HG03039 (cell line): Measurements from ENCODE around the gene L1TD1.
"Not testable (repeated sequence)": the region's sequence is repeated elsewhere in the genome, so short reads cannot be mapped to it uniquely, and the experiment has no call there.

Source experiments
- ATAC-seq: cut with Tn5 transposase; IDR thresholded peaks from one replicate; pipeline ENCODE4 v1.9.1; 2021; ENCODE audit warnings: mild to moderate bottlenecking, moderate library complexity; ENCODE audit not compliant: unreplicated experiment

The L1TD1 gene, protein sequence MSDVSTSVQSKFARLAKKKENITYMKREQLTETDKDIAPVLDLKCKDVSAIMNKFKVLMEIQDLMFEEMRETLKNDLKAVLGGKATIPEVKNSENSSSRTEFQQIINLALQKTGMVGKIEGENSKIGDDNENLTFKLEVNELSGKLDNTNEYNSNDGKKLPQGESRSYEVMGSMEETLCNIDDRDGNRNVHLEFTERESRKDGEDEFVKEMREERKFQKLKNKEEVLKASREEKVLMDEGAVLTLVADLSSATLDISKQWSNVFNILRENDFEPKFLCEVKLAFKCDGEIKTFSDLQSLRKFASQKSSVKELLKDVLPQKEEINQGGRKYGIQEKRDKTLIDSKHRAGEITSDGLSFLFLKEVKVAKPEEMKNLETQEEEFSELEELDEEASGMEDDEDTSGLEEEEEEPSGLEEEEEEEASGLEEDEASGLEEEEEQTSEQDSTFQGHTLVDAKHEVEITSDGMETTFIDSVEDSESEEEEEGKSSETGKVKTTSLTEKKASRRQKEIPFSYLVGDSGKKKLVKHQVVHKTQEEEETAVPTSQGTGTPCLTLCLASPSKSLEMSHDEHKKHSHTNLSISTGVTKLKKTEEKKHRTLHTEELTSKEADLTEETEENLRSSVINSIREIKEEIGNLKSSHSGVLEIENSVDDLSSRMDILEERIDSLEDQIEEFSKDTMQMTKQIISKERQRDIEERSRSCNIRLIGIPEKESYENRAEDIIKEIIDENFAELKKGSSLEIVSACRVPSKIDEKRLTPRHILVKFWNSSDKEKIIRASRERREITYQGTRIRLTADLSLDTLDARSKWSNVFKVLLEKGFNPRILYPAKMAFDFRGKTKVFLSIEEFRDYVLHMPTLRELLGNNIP

DNA sequence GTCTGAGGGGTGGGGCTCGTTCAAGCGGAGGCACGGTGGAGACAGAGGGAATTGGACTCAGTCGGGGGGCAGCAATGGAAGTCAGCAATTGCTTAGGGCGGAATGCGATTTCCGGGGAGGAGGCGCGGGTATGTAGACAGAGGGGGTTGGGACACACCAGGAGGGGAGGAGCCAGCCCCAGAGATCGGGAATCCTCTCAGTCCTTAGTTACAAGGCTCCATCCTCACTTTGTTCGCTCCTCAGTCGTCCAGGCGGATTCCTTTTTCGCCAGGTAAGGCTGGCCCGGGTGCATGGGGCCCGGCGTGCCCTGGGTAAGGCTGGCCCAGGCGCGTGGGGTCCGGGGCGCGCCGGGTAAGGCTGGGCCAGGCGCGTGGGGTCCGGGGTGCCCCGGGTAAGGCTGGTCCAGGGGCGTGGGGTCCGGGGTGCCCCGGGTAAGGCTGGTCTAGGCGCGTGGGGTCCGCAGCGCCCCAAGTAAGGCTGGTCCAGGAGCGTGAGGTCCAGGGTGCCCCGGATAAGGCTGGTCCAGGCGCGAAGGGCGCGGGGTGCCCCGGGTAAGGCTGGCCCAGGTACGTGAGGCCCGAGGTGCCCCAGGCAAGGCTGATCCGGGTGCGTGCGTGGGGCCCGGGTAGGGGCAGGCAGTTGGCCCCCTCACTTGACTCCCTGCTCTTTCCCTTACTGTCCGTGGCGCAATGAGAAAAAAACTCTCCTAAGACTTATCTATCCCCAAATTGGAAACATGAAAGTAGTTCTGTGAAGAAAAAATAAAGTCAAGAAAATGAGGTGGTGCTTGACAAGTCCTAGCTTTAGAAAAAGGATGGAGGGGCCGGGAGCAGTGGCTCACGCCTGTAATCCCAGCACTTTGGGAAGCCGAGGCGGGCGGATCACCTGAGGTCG, at the start of gene L1TD1:
L1TD1 (plus strand) TSS at position 199 of the 894 bp plus-strand sequence. CDS start 11,780 bp downstream, outside the sequence.
- no peak for ATAC-seq

DNA sequence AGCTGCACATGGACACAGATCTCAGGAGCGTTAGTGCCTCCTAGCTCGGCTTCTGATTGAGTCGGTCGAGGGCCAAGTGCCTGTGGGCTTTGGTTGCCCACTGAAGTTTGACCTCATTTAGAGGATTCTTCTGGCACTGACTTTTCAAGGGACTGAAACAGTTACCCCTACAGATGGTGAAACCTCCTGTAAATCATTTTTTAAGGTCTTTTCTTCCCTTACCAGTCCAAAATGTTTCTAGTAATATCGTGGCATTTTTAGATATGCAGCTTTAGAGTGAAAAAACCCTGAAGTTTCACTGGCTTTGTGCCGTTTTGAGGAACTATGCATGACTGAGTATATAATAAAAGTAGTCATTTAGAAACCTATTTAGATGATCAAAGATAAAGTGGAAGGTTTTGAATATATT, 34.7 kb upstream of the L1TD1 start:
- ATAC-seq = no peak

DNA sequence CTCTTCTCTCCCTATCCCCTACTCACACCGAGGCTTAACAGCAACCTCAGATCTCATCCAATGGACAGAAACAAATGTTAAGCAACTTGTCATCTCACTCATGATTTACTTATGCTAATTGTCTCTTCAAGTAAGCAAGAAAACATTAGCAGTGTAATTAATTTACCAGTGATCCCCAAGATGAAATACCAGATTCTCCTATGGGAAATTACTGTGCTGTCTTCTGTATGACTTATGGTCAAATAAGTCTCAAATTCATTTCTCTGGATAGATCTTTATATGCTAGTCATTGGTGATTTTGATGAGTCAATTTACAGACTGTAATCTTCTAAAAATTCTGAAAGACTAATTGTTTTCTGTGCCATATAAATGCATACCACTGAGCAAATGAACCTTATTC, 32.9 kb upstream of the L1TD1 start:
- ATAC-seq = no peak

DNA sequence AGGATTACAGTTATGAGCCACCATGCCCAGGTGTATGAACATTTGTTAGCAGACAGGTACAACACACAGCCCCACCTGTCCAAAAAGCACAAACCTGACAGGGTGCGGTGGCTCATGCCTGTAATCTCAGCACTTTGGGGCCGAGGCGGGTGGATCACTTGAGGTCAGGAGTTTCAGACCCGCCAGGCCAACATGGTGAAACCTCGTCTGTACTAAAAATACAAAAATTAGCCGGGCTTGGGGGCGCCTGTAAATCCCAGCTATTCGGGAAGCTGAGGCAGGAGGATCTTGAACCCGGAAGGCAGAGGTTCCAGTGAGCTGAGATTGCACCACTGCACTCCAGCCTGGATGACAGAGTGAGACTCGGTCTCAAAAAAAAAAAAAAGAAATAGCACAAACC, 24.3 kb upstream of the L1TD1 start:
- not testable (repeated sequence) for ATAC-seq

DNA sequence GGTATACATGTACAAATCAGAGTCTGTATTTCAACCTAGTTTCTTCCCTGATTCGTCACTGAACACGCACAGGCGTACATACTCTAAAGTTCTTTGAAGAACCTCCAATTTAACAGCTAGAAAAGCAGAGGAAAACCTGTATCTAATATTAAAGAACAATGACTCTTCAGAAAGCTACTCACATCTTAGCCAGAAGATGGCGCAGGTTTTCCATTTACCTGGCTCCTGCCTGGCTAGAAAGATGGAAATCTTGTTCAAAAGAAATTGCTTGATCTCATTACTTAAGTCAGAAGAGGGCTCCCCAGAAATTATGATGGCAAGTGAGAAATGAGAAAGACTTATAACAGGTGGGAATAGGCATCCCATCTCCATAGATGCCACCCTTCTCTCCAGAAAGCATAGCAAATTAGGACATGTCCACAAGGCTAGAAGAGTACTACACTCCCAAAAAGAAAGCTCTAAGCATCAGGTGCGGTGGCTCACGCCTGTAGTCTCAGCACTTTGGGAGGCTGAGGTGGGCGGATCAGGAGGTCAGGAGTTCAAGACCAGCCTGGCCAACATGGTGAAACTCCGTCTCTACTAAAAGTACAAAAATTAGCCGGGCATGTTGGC, 19.0 kb upstream of the L1TD1 start:
- no peak for ATAC-seq

DNA sequence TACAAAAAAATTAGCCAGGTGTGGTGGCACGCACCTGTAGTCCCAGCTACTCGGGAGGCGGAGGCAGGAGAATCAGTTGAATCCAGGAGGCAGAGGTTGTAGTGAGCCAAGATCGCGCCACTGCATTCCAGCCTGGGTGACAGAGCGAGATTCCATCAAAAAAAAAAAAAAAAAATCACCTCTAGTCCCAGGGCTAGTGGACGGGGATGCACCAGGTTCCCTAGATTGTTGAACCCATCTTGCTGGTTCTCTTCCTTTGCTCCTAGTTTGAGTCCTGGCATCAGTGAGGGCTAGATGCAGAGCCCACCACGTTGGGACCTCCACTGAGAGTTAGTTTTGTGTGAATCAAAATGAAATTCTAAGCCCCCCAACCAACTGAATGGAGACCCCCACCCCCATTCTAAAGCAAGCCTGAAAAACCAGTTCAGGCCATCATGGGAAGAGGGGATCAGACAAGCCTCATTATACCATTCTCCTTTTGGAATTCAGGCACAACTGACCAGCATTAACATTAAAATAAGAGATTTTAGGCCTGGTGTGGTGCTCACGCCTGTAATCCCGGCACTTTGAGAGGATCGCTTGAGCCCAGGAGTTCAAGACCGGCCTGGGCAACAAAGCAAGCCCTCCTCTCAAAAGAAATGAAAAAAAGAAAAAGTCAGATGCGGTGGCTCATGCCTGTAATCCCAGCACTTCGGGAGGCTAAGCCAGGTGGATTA, 17.9 kb upstream of the L1TD1 start:
- no peak for ATAC-seq

DNA sequence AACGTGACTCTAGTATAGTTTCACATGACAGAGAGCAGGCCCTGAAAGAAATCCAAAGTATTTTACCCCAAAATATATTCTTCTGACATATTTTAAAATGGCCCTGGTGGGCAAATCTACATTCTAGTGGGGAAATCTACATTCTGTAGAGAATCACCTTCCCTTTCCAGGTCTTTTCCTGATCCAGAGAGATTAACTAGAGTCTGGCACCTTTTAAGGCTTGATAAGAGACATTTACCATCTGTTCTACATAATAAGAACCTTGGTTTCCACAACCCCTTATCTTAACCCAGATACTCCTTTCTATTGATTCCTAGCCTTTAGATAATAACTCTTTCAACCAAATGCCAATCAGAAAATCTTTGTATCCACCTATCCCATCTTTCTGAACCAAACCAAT, 17.0 kb upstream of the L1TD1 start:
- ATAC-seq = no peak

DNA sequence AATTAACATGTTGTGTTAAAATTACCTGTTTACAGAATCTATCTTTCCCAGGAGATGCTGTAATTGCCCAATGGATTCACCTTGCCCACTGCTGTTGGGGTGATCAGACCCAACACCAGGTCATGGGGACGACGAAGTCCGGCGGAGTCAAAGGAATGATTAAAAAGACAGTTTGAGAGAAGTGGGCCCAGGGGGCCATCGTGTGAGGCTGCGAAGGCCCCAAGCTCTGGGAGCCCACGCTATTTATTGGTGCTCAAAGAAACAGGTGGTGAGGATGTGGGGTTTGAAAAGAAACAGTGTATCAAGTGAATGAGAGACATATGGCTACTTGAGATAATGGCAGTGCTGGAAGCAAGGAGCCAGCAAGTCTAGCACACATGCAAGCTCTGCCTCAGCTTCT, 16.3 kb upstream of the L1TD1 start:
- ATAC-seq = no peak

DNA sequence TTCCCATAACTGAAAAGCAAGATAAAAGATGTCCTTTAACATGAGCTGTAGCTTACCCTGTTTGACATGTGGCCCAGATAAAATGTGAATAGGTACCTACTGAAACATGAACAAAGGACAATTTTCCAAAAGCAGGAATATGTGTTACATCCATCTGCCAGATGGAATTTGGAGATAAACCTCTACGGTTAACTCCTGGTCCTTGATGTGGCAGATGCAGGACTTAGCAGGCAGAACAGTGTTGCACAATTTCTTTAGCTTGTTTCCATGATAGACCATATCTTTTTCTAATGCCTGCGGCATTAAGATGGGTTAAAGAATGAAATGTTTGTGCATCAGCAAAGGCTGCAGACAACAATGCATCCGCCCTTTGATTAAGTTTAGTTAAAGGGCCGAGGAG, 14.6 kb upstream of the L1TD1 start:
- not testable (repeated sequence) for ATAC-seq

DNA sequence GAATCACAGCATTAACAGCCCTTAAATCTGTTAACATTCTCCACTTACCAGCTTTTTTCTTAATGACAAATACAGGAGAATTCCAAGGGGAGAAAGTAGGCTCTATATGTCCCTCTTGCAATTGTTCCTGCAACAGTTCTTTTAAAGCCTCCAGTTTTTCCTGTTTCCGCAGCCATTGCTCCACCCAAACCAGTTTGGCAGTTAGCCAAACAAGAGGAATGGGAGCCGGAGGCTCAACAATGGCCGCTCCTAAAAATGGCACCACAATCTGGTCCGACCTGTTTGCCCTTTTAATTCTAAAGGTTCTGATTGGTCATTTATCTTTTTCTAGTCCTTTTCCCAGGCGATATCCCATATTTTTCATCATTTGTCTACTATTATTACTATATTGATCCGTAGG, 14.0 kb upstream of the L1TD1 start:
- ATAC-seq = no peak

DNA sequence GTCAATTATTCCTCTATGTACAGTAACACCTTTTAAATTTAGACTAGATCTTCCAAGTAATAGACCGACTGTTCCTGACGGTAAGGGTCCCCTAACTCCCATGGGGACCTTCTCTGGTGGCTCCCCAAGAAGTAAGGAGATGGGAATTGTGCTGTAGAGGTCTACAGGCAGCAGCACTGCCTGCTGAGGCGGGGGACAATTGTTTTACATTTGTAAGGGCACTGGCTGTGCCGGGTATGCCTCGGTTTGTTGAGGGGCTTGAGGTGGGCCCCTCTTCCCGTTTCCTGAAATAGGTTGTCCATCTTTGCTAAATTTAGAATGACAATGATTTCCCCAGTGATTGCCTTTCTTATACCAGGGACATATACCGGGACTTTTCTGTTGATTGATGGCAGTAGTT, 13.1 kb upstream of the L1TD1 start:
- no peak for ATAC-seq

DNA sequence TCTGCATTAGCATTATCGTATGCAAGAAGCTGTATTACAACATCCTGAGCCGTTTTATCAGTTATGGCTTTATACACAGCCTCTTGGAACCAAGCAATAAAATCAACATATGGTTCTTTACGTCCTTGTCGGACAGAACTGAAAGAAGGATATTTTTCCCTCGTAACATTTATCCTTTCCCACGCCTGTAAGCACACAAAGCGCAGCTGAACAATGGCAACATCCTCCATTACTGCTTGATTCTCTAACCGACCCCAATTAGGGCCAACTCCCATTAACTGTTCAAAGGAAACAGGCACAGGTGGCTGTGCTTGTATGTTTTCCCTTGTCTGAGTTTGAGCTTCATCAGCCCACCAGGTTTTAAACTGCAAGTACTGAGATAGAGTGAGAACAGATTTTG, 12.5 kb upstream of the L1TD1 start:
- ATAC-seq = not testable (repeated sequence)

DNA sequence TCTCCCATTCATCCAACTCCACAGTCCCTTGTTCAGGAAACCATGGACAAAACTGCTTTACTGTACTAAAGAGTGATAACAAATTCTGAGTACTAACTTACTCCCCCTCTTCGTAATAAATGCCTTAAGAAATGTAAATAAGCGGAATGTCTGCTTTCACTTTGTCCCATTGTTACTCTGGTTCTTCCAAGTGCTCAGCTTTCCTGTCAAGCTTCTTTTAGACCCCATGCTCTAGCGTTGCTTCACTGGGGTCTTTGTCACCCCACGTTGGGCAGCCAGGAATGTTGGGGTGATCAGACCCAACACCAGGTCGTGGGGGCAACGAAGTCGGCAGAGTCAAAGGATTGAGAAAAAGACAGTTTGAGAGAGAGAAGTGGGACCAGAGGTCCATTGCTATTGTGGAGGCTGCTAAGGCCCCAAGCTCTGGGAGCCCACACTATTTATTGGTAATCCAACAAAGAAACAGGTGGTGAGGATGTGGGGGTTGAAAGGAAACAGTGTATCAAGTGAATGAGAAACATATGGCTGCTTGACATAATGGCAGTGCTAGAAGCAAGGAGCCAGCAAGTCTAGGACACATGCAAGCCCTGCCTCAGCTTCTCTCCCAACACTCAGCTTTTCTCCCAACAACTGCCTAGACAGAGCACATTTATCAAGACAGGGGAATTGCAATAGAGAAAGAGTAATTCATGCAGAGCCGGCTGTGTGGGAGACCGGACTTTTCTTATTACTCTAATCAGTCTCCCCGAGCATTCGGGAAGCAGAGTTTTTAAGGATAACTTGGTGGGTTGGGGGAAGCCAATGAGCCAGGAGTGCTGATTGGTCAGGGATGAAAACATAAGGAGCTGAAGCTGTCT, 11.3 kb upstream of the L1TD1 start:
- ATAC-seq = not testable (repeated sequence)

DNA sequence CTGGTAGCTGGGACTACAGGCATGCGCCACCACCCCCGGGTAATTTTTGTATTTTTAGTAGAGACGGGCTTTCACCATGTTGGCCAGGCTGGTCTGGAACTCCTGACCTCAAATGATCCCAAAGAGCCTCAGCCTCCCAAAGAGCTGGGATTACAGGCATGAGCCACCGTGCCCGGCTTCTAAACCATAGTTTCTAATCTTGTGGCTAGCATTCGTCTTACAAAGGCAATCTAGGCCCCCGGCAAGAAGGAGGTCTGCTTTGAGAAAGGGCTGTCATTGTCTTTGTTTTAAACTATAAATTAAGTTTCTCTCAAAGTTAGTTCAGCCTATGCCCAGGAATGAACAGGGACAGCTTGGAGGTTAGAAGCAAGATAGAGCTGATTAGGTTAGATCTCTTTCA, 10.3 kb upstream of the L1TD1 start:
- no peak for ATAC-seq

DNA sequence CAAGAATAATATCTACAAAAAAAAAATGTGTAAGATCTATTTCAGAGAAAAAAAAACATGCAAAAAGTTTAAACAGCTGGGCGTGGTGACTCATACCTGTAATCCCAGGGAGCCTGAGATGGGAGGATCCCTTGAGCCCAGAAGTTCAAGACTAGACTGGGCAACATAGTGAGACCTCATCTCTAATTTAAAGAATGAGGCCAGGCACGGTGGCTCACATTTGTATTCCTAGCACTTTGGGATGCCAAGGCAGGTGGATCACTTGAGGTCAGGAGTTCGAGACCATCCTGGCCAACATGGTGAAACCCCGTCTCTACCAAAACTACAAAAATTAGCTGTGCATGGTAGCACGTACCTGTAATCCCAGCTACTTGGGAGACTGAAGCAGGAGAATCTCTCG, 9.4 kb upstream of the L1TD1 start:
- not testable (repeated sequence) for ATAC-seq

DNA sequence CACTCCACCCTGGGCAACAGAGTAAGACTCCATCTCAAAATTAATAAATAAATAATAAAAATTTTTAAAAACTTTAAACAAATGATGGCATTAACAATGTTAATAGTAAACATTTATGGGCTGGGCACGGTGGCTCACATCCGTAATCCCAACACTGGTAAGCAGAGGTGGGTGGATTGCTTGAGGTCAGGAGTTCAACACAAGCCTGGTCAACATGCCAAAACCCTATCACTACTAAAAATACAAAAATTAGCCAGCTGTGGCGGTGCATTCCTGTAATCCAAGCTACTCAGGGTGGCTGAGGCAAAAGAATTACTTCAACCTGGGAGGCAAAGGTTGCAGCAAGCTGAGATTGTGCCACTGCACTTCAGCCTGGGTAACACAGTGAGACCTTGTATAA, 9.0 kb upstream of the L1TD1 start:
- ATAC-seq = no peak

DNA sequence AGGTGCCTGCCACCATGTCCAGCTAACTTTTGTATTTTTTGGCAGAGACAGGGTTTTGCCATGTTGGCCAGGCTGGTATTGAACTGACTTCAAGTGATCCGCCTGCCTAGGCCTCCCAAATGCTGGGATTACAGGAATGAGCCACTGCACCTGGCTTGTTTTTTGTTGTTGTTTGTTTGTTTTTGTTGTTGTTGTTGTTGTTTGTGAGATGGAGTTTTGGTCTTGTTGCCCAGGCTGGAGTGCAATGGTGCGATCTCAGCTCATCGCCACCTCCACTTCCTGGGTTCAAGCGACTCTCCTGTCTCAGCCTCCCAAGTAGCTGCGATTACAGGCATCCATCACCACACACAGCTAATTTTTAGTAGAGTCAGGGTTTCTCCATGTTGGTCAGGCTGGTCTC, 7.1 kb upstream of the L1TD1 start:
- ATAC-seq = no peak

DNA sequence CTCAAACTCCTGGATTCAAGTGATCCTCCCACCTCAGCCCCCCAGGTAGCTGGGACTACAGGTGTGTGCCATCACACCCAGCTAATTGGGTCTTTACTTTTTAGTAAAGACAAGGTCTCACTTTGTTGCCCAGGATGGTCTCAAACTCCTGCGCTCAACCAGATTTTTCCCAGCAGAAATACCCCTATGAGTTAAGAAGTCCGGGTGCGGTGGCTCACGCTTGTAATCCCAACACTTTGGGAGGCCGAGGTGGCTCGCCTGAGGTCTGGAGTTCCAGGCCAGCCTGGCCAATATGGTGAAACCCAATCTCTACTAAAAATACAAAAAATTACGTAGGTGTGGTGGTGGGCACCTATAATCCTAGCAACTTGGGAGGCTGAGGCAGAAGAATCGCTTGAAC, 6.5 kb upstream of the L1TD1 start:
- no peak for ATAC-seq

DNA sequence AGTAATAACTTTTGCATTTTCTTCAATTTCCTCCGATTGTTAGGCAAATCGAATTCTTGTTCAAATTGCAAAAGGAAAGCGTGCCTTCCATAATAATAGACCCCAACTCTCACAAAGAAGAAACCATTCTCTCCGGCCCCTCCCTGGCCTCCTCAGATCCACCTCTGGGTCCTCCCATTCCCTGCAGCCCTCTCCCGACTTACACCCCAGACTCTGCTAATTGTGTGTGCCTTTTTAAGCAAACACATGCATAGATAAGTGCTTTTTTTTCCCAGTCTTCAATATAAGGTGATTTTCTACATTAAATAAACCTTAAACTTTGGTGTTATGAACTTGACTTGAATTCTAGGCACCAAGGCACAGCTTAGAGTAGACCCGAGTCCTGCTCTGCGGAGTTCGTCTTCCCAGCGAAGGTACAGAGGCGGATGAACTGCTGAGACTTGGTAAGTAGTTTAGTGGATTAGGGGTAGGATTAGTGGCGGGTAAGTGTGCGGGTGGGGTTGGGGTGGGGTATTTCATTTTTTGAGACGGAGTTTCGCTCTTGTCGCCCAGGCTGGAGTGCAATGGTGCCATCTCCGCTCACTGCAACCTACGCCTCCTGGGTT, 1.5 kb downstream of the L1TD1 start:
- ATAC-seq = no peak
